LNCaP clone FGC (cell line): Measurements from ENCODE around the gene PSME4.

Experiments
- DNase-seq: peaks from one replicate; pipeline ENCODE4 v3.0.0-alpha.2; 2011; ENCODE audit warnings: low read depth
- H3K4me3 ChIP-seq: 2 replicates; pipeline ENCODE4 v1.5.1; 2011; ENCODE audit warnings: mild to moderate bottlenecking, low read depth, low read length, control low read depth
- CTCF ChIP-seq: IDR thresholded peaks from 2 replicates; pipeline ENCODE4 v1.5.1; 2012; ENCODE audit warnings: mild to moderate bottlenecking; ENCODE audit not compliant: control insufficient read depth, insufficient read depth; ENCODE audit errors: extremely low read depth

PSME4 gene

DNA sequence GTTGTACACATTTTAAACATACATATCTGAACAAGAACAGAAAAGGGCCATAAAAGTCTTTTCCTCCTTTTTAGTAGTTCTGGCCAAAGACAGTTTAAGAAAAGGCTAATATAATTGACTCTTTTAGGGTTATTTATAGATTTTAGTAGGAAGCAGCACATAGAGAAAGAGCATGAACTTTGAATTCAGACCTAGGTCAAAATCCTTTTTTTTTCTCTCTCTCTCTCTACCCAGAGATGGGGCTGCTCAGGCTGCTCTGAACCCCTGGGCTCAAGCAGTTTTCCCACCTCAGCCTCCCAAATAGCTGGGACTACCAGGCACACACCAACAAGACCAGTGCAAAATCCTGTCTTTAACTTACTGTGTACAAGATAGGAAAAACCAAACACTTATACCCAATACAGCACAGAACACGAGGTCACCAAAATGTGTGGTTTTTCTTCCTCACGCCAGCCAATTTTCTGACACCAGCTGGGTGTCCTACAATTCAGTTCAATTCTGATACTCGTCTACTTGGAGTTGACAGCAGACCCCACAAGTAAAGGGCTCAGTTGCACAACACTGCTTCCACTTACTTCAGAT is 151.8 kb downstream of the PSME4 start:
- DNase-seq = no peak
- TF ChIP-seq CTCF = no peak

More for the DNA sequence above, 151.8 kb downstream of the PSME4 start:
- H3K4me3 ChIP-seq = no peak overlapping the region
